22Rv1 (cell line): ENCODE data around the gene TNFRSF18.

Experiments
- H3K27ac ChIP-seq: fragments of 450-650 bp; 2 replicates; pipeline ENCODE4 v1.5.1; 2017
- ZFX ChIP-seq: fragments of 450-650 bp; IDR thresholded peaks from 2 replicates; pipeline ENCODE4 v1.6.1; 2017; ENCODE audit warnings: antibody characterized with exemption, borderline replicate concordance
- TF ChIP-seq, protein P1 (sequence below): fragments of 450-650 bp; IDR thresholded peaks from 2 replicates; pipeline ENCODE4 v1.5.1; 2017; ENCODE audit warnings: mild to moderate bottlenecking

TNFRSF18 gene

DNA sequence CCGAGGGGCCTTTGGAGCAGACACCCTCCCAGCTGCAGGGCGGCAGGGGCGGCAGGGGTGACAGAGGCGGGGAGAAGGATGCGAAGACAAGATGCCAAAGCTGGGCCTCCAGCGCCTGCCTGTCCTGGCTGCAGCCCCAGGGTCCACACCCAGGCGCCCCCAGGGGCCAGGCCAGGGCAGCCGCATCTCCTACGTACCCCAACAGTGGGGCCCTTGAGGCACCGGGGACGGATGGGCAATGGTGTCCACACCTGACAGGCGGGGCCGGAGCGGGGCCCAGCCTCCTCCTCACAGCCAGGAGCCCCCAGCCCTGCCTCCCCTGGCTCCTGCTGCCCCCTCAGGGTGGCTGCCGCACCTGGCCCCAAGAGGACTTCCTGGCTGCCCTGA, 32.8 kb upstream of the TNFRSF18 start:
- TF ChIP-seq, protein P1, sequence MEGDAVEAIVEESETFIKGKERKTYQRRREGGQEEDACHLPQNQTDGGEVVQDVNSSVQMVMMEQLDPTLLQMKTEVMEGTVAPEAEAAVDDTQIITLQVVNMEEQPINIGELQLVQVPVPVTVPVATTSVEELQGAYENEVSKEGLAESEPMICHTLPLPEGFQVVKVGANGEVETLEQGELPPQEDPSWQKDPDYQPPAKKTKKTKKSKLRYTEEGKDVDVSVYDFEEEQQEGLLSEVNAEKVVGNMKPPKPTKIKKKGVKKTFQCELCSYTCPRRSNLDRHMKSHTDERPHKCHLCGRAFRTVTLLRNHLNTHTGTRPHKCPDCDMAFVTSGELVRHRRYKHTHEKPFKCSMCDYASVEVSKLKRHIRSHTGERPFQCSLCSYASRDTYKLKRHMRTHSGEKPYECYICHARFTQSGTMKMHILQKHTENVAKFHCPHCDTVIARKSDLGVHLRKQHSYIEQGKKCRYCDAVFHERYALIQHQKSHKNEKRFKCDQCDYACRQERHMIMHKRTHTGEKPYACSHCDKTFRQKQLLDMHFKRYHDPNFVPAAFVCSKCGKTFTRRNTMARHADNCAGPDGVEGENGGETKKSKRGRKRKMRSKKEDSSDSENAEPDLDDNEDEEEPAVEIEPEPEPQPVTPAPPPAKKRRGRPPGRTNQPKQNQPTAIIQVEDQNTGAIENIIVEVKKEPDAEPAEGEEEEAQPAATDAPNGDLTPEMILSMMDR: no peak
- no peak for TF ChIP-seq ZFX
- no peak overlapping the region for H3K27ac ChIP-seq

DNA sequence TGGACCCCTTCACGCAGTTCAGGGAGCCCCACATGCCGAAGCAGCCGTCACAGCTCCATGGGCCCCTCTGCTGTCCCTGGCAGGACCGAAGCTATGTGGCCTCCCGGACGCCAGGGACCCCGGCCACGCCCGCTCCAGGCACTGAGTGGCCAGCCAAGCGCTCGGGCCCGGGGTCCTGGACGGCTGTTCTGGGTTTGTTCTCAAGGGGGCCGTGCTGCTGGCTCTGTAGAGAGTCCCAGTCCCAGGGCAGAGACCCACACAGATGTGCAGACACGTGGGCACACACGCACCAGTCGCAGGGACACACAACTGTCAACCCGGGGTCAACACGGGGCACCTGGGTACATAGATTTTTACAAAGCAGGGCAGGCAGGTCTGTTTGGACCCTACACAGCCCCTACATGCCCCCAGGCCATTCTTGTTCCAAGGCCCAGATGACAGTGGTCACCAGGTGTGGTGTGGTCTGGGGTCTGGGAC, 32.3 kb upstream of the TNFRSF18 start:
- no peak overlapping the region for H3K27ac ChIP-seq
- TF ChIP-seq, protein P1: no peak
- no peak for TF ChIP-seq ZFX

DNA sequence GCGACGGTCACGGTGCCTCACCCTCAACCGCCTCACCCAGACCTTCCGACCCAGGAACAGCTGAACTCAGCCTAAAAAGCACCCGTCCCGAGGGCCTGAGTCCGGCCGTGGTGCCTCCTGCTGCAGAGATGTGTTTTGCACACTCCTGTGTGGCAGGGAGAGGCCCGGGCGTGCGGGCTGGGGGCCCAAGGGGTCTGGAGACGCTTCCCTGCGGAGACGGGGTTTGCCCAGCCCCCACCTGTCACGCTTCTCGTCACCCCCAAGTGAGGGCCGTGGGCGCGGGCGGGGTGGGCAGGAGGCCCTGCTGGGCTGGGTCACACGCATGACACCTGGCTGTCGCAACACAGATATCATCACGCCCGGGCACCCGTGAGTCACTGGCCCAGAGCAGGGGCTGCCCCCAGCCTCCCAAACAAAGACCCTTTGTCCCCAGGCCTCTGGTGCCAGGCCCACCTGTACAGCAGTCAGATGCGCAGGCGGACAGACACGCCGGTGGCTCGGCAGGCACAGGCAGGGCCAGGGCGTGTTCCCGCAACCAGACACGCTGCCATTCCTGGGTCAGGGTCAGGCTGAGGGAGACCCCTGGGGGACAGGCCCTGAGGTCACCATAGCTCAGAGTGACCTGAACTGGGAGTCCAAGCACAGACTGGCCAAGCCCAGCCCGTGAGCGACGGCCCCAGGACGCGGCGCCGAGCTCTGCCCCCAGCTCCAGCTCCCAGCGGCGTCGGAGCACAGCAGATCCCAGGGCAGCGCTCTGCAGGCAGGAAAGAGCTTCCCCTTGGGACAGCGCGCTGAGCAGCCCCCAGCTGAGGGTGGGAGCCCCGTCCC, 31.7 kb upstream of the TNFRSF18 start:
- TF ChIP-seq ZFX: no peak
- TF ChIP-seq, protein P1: no peak
- no peak overlapping the region for H3K27ac ChIP-seq

DNA sequence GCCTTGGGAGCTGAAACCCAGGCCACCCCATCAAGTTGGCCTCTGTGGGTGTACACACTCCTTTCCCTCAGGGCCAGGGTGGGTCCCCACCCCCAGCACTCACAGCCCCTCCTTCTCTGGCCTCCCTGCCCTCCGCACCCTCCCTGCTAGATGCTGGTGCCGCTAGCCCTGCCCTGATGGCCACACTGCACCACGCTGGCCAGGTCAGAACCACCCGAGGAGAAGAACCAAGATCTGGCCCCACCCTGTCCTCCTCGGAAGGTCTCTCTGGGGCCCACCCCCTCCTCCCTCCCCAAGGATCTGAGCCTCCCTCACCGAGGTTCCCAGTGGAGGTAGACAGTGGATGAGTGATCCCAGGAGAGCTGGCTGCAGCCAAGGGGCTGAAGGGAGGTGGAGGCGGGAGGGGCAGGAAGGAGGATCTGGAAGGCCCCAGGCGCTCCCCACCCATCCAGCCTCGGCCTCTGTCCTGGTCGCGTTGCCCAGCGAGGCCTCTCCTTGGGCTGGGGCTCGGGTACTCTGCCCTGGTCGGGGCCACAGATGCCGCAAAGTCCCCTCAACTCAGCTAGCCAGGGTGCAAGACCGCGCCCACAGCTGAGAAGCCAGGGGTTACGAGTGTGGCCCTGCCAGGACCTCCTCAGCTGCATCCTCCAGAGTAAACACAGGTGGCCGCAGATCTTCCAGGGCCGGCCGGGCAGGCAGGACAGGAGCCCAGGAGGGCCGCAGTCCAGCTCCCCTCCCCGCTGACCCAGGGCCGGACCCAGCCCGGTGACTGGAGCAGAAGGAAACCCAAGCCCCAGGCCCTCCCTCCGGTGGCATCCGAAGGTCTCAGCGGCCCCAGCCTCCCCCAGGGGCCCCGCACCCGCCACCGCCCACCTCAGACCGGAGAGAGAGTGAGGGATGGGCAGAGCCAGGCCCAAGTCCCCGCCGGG, 30.8 kb upstream of the TNFRSF18 start:
- TF ChIP-seq, protein P1: no peak
- TF ChIP-seq ZFX: no peak

DNA sequence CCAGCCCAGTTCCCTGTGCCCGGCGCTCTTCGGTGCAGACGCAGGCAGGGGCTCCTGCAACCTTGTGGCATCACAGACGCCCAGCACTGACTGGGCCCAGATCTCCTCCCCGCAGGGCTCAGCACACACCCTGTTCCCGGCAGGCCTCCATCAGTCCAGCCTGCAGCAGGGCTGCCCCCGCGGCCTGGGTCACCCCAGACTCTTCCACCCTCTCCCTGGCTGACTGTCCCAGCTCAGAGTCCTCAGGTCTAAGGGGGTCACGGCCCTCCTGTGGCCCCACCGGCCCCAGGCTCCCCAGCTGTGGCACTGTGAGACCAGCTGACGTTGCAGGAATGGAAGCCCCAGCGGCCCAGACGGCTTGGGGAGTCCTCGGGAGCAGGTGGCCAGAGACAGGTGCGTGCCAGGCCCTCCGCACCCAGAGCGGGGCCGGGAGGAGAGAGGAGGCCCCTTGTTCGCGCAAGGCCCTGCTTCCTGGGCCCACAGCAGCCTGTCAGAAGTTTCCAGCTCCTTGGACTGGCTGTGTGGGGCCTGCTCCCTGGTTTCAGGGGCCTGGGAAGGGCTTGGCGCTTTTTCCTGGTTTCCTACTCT, 29.9 kb upstream of the TNFRSF18 start:
- TF ChIP-seq, protein P1: no peak
- no peak for TF ChIP-seq ZFX
- H3K27ac ChIP-seq: no peak overlapping the region

More for the DNA sequence above, 30.8 kb upstream of the TNFRSF18 start:
- no peak overlapping the region for H3K27ac ChIP-seq

DNA sequence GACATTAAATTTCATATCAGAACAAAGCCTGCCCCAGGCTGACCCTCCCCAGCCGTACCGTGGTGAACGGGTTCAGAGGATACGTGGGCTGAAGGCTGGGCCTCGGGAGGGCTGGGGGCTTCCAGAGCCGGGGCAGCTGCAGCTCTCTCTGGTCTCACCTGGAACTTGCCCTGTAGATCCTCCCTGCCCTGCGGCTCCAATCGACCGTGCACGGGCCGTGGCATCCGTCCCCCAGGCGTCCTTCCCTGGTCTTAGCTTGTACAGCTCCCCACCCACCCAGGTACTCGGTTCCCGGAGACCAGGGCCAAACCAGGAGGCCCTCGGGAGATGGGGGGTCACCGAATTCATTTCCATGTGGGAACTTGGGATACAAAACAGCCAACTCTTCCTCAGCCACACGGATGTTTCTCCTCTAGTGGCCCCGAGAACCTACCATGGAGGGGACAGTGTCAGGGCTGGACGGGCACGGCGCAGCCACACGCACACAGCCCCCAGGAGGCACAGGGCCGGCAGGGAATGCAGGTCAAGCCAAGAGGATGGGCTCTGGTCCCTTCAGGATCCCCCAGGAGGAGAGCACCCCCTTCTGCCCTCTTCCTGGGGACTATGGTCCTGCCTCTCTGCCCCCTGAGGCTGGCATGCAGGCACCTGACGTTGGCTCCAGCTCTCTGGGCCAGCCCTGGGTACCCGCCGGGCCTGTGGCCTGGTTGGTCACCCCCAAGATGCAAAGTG, 28.8 kb upstream of the TNFRSF18 start:
- TF ChIP-seq ZFX: no peak
- TF ChIP-seq, protein P1: no peak
- H3K27ac ChIP-seq: no peak overlapping the region
